DOHH2 (cell line): ENCODE results near the gene AURKA.

Experiments
- H3F3A ChIP-seq: fragments of 200-600 bp; sonication (generic), shearing (Covaris generic); 2 replicates; pipeline ENCODE4 v1.6.0; 2016; ENCODE audit warnings: antibody characterized with exemption, mild to moderate bottlenecking; ENCODE audit not compliant: control insufficient read depth, insufficient read depth
- H3K27ac ChIP-seq: fragments of 200-600 bp; sonication (generic); 2 replicates; pipeline ENCODE4 v1.5.1; 2014; ENCODE audit warnings: low read depth, mild to moderate bottlenecking, low read length, moderate library complexity
- H3K27me3 ChIP-seq: fragments of 200-600 bp; sonication (generic); 2 replicates; pipeline ENCODE4 v1.6.1; 2014; ENCODE audit warnings: mild to moderate bottlenecking, low read length, mixed read lengths; ENCODE audit not compliant: control insufficient read depth
- H3K36me3 ChIP-seq: fragments of 200-600 bp; sonication (generic); 2 replicates; pipeline ENCODE4 v1.6.1; 2014; ENCODE audit warnings: mild to moderate bottlenecking, low read length, moderate library complexity, mixed read lengths; ENCODE audit not compliant: control insufficient read depth
- H3K4me1 ChIP-seq: fragments of 200-600 bp; sonication (generic); 2 replicates; pipeline ENCODE4 v1.6.1; 2014; ENCODE audit warnings: mild to moderate bottlenecking, low read length, mixed read lengths; ENCODE audit not compliant: control insufficient read depth
- H3K4me2 ChIP-seq: fragments of 200-600 bp; sonication (generic); 2 replicates; pipeline ENCODE4 v1.6.0; 2014; ENCODE audit warnings: mild to moderate bottlenecking, low read length, moderate library complexity
- H3K4me3 ChIP-seq: fragments of 200-600 bp; sonication (generic); 2 replicates; pipeline ENCODE4 v1.5.1; 2014; ENCODE audit warnings: mild to moderate bottlenecking, low read length, mixed read lengths
- H3K79me2 ChIP-seq: fragments of 200-600 bp; sonication (generic); 2 replicates; pipeline ENCODE4 v1.6.1; 2014; ENCODE audit warnings: mild to moderate bottlenecking, low read length, mixed read lengths; ENCODE audit not compliant: control insufficient read depth
- H3K9me2 ChIP-seq: fragments of 200-600 bp; sonication (generic); replicated peaks from 2 replicates; pipeline ENCODE4 v1.6.1; 2014; ENCODE audit warnings: mild to moderate bottlenecking, low read length, mixed read lengths; ENCODE audit not compliant: control insufficient read depth
- H3K9me3 ChIP-seq: fragments of 200-600 bp; sonication (generic); 2 replicates; pipeline ENCODE4 v1.6.1; 2014; ENCODE audit warnings: antibody characterized with exemption, low read length, mixed read lengths; ENCODE audit not compliant: control insufficient read depth, insufficient read depth
- H4K20me1 ChIP-seq: fragments of 200-600 bp; sonication (generic); 2 replicates; pipeline ENCODE4 v1.6.0; 2014; ENCODE audit warnings: low read depth, mild to moderate bottlenecking, antibody characterized with exemption, low read length, moderate library complexity; ENCODE audit not compliant: control insufficient read depth, insufficient read depth
- EZH2phosphoT487 ChIP-seq: fragments of 200-600 bp; sonication (generic); IDR thresholded peaks from 2 replicates; pipeline ENCODE4 v1.6.1; 2017; ENCODE audit warnings: borderline replicate concordance, mild to moderate bottlenecking, antibody characterized with exemption, low read length, moderate library complexity, mixed read lengths
- TF ChIP-seq, protein P1 (sequence below): fragments of 200-600 bp; sonication (generic); IDR thresholded peaks from one replicate; pipeline ENCODE4 v1.5.1; 2014; ENCODE audit warnings: antibody characterized with exemption, mild to moderate bottlenecking, low read depth, low read length; ENCODE audit not compliant: poor library complexity, severe bottlenecking

AURKA gene

DNA sequence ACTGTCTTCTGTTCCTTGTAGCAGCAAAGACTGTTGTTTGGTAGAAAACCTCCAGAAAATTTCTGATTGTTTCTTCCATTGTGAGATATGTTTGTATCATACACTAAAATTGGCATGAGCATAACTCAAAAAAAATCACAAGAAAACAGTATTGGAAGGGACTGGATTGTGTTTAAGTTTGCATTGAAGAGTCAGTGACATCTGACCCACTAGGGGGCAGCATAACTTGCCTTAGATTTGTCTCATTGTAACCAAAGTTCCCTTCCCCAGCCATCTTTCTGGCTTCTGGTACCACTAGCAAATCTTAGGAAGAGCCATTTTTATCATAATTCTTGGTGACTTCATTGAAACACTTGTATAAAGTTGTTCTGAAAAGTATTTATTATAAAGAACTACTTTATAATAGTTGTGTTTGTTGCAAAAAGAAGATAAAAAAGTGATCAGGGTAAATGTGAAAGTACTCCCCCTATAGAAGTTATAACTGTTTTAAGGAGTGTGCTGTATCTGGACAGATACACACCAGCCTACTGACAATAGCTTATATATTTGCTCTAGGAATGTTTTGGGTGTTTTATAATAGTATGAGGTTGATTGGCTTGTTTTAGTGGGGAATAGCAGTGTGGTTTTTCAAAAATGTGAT, 8.1 kb upstream of the AURKA start:
- peaks cover 97% of the 10 kb centered on the region for H3K36me3 ChIP-seq

DNA sequence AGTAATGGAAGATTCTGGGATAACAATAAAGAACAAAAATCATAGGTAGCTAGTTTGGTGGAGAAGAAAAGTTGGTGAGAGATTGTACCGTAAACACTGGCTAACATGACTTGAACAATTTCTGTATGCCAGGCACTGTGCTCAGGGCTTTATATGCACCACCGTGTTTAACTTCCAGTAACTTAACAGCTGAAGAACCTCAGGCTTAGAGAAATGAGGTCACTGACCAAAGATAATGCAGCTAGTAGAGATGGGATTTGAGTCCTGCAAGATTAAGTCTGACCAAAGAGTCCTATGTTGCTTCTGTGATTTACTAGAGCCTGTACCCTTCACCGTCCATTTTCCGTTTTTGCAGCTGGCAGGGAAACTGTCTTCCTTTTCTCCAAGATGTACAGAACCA, 3.2 kb upstream of the AURKA start:
- H3K79me2 ChIP-seq: peaks cover 82% of the 10 kb centered on the region
- peaks cover 24% of the 10 kb centered on the region for H3K4me1 ChIP-seq
- H3K4me3 ChIP-seq: no peak overlapping the region
- no peaks in the 10 kb centered on the region for H3K9me3 ChIP-seq
- H3K27me3 ChIP-seq: no peaks in the 10 kb centered on the region
- peaks cover 24% of the 10 kb centered on the region for H3F3A ChIP-seq
- peaks cover 9% of the 10 kb centered on the region; the same call in 1 of the 2 replicates for H4K20me1 ChIP-seq
- H3K4me2 ChIP-seq: no peak overlapping the region
- no peak overlapping the region for H3K27ac ChIP-seq
- peaks cover 90% of the 10 kb centered on the region for H3K36me3 ChIP-seq
- TF ChIP-seq EZH2phosphoT487: no peak
- TF ChIP-seq, protein P1, sequence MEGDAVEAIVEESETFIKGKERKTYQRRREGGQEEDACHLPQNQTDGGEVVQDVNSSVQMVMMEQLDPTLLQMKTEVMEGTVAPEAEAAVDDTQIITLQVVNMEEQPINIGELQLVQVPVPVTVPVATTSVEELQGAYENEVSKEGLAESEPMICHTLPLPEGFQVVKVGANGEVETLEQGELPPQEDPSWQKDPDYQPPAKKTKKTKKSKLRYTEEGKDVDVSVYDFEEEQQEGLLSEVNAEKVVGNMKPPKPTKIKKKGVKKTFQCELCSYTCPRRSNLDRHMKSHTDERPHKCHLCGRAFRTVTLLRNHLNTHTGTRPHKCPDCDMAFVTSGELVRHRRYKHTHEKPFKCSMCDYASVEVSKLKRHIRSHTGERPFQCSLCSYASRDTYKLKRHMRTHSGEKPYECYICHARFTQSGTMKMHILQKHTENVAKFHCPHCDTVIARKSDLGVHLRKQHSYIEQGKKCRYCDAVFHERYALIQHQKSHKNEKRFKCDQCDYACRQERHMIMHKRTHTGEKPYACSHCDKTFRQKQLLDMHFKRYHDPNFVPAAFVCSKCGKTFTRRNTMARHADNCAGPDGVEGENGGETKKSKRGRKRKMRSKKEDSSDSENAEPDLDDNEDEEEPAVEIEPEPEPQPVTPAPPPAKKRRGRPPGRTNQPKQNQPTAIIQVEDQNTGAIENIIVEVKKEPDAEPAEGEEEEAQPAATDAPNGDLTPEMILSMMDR: no peak
- no peaks in the 10 kb centered on the region for H3K9me2 ChIP-seq

More for the DNA sequence above, 8.1 kb upstream of the AURKA start:
- no peaks in the 10 kb centered on the region for H3K27me3 ChIP-seq
- no peak overlapping the region for H3K4me2 ChIP-seq
- no peaks in the 10 kb centered on the region for H3K9me3 ChIP-seq
- no peak overlapping the region for H3K4me3 ChIP-seq
- H3K4me1 ChIP-seq: no peaks in the 10 kb centered on the region
- peaks cover 24% of the 10 kb centered on the region for H3F3A ChIP-seq
- H3K79me2 ChIP-seq: peaks cover 69% of the 10 kb centered on the region
- H4K20me1 ChIP-seq: peaks cover 3% of the 10 kb centered on the region; the same call in 1 of the 2 replicates
- no peak overlapping the region for H3K27ac ChIP-seq
- TF ChIP-seq, protein P1: peak; percentile 82
- no peak for TF ChIP-seq EZH2phosphoT487
- H3K9me2 ChIP-seq: no peaks in the 10 kb centered on the region

DNA sequence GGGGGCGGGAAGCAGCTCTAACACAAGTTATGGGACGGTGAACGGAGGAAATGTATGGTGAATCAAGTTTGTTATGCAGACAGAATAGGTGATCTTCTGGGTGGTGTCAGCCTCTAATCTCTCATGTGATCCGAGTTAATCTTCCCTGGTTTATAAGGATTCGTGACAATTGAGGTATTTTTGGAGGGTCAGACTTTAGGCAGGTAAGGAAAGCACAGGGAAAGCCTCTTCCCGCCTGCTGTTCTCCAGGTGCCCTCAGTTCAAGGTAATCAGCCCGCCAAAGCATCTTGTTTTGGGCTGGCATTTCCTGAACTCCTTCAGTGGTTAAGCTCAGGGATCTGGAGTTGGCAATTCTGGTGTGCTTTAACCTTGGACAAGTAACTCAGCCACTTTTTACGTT, 1.6 kb upstream of the AURKA start:
- H3K36me3 ChIP-seq: peaks cover 90% of the 10 kb centered on the region
- H3K9me3 ChIP-seq: no peaks in the 10 kb centered on the region
- peaks cover 82% of the 10 kb centered on the region for H3K79me2 ChIP-seq
- H3K4me3 ChIP-seq: peak overlapping the region; percentile 97
- TF ChIP-seq EZH2phosphoT487: no peak
- TF ChIP-seq, protein P1: no peak
- H3K9me2 ChIP-seq: no peaks in the 10 kb centered on the region
- H3K4me1 ChIP-seq: peaks cover 31% of the 10 kb centered on the region
- H3K27me3 ChIP-seq: no peaks in the 10 kb centered on the region
- peaks cover 6% of the 10 kb centered on the region; the same call in 1 of the 2 replicates for H4K20me1 ChIP-seq
- peaks cover 13% of the 10 kb centered on the region for H3F3A ChIP-seq
- H3K4me2 ChIP-seq: peak overlapping the region; percentile 72
- H3K27ac ChIP-seq: 0 out of 2 replicates have a peak overlapping the region, but pooled peaks have one; percentile 84
